GM19372 (cell line): Measurements from ENCODE around the gene CADPS.

Experiments used
- ATAC-seq: cut with Tn5 transposase; IDR thresholded peaks from one replicate; pipeline ENCODE4 v1.9.1; 2021; ENCODE audit warnings: mild to moderate bottlenecking, low read depth, moderate library complexity; ENCODE audit not compliant: unreplicated experiment

CADPS gene

GRCh38 chr3:62567097-62568021 lies 307.9 kb downstream of the CADPS start:
- no peak for ATAC-seq

GRCh38 chr3:62566022-62566557 lies 309.1 kb downstream of the CADPS start:
- no peak for ATAC-seq

DNA sequence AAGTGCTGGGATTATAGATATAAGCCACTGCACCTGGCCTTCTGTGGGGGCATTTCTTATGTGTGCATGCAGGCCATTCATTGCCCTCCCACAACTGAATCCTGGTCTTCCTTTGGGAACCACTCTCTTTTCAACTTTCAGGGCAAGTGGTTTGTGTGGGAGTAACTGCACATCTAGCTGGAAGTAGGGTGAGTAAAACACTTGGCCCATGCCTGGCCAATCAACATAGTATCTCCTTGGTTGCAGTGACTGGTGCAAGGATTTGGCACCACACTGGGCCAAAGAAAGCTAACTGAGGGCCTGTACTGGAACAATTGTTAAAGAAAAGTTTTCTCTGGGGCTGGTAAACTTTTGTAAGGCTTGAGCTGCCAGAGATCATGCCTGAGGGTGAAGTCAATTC lies 312.6 kb downstream of the CADPS start:
- ATAC-seq: no peak

- no peak for ATAC-seq
These were observed 313.2 kb downstream of the CADPS start for GRCh38 chr3:62562017-62562416.

DNA sequence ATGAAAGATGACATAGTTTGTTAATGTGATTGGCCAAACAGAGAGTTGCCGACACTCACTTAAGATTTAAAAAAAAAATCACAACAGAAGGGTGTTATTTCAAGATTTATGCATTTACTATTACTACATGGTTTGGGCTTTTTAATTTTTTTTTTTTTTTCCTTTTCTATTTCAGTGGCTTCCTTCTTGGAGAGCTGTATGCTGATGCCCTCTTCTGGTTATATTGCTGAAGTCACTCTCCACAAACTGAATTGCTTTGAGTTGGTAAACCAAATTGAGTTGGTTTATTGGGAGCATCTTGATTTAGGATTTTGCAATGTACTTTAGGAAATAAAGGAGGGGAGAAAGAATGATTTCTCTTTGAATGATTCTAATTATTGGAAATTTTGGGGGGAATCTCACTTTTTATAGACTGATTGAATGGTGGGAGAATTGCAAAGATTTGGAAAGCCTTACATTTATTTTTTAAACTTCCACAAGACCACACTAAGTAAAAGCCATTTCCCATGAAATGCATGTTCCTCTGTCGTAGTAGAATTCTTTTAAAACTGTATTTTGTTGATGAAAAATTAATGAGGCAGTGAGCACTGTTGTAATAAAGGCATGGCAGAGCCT lies 315.3 kb downstream of the CADPS start:
- ATAC-seq: no peak

DNA sequence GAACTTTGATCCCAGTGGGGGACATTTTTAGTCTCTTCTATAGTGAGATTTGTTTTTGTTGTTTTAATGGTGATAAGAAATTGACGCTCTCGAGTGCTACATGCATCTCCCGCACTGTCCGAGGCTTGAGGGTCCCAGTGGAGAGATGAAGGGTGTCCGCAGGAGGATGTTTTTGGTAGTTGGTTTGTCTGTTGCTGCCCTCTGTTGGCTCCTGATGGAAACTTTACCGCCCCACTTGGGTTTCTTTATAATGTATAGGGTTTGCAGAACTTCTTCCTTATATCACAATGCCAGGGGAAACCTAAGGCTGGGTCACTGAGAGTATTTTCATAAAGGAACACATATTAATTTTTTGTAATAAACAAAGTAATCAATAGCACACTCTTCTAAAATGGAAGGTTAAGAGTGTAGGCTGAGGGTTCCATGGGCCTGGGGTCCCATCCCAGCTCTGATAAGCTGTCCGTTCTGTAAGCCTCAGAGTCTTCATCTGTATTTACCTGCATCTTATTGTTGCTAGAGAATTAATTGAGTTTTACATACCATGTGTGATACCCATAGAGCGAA lies 316.6 kb downstream of the CADPS start:
- ATAC-seq: no peak

DNA sequence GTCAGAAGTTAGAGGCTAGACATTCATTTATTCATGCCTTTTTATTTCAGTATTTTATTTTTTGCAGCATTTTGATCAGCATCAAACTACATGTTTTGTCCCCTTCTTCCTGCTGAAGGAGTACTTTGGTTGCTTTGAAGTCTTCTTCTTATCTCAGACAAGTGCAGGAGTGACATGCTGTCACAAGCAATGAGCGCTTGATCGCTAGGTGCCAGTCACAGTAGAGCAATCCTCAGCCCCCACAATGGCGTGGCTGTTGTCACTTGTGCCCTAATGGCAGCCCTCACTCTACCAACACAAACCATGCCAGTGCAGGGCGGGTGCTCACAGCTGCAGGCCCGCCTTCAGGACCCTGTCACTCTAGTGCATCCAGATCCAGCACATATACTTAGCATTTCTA lies 317.2 kb downstream of the CADPS start:
- no peak for ATAC-seq

DNA sequence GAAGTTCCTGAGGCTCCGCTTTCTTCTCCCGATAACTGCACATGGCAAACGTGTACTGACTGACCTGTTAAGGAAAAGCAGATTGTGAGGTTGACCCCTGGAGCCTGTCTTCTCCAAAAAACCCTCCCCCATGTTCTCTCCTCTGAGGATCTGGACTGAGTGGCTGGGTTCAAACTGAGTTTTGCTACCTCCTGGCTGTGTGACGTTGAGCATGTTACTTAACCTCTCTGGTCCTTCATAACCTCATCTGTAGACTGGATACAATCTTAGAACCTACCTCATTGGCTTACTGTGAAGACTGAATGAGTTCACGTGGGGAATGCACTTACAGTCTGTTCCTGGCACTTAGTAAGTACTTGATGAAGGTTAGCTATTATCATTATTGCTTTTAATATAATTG lies 317.8 kb downstream of the CADPS start:
- no peak for ATAC-seq

GRCh38 chr3:62556121-62556815 lies 318.9 kb downstream of the CADPS start:
- ATAC-seq: no peak

- no peak for ATAC-seq
These were observed 320.9 kb downstream of the CADPS start for GRCh38 chr3:62554264-62554799.

DNA sequence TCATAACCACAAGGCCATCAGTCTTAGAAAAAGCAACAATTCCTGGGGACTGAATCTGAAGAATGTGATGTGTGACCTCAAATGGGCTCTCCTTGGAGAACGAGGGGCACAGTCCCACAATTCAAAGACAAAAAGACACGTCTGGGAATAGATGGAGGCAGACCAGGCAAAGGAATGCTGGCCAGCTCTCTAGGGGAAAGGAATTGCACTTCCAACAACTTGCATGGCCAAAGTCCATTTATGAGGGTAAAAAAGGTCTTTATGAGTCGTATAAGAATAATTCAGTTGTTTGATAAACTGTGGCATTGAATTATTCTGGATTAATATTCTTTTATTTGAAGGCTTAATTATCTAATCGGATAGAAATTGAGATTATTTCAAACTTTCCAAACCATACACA lies 321.4 kb downstream of the CADPS start:
- ATAC-seq: no peak

- no peak for ATAC-seq
These were observed 323.7 kb downstream of the CADPS start for GRCh38 chr3:62551556-62551955.

DNA sequence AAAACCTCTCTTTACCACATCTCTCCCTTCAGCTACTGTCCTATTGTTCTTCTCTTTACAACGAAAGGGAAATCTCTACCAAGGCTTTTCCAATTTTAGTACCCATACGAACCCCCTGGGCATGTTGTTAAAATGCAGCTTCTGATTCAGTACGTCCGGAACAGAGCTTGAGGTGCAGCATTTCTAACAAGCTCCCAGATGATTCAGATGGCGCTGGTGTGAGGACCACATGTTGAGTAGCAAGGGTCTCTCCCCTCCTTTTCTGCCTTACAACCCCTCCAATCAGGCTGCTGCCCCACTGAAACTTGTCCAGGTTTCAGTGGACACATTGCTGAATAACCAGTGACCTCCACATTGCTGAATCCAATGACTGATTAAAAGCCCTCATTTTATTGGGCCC lies 324.8 kb downstream of the CADPS start:
- ATAC-seq: no peak

DNA sequence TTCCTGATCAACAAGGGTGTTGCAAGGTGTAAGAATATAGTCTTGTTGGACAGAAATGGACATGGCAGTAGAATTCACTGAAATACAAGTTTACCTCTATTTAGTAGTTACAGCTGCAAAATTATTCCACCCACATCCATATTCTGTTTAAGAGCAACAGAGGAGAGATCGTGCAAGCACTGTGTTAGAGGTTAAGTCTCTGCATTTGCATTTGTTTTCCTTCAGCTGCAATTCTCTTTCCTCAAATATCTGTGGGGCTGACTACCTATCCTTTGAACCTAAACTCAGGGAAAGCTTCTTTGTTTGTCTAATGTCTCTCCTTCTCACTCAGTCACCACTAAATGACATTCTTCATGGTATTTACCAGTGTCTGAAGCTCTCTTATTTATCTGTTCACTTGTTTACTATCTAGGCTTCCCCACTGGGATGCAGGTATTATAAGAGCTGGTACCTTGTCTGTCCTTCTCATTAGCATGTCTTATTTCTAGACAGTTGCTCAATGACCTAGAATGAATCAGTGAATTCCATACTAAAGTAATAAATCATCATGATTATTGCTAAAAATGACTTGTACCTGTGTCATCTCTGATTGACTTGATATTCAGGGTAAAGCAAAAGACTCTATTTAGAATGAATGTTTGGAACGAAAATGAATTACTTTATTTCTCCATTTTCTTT lies 326.5 kb downstream of the CADPS start:
- no peak for ATAC-seq

- no peak for ATAC-seq
These were observed 328.9 kb downstream of the CADPS start for GRCh38 chr3:62546266-62546665.

GRCh38 chr3:62542185-62542584 lies 333.0 kb downstream of the CADPS start:
- ATAC-seq: no peak

- ATAC-seq: no peak
These were observed 335.5 kb downstream of the CADPS start for GRCh38 chr3:62539762-62540161.

DNA sequence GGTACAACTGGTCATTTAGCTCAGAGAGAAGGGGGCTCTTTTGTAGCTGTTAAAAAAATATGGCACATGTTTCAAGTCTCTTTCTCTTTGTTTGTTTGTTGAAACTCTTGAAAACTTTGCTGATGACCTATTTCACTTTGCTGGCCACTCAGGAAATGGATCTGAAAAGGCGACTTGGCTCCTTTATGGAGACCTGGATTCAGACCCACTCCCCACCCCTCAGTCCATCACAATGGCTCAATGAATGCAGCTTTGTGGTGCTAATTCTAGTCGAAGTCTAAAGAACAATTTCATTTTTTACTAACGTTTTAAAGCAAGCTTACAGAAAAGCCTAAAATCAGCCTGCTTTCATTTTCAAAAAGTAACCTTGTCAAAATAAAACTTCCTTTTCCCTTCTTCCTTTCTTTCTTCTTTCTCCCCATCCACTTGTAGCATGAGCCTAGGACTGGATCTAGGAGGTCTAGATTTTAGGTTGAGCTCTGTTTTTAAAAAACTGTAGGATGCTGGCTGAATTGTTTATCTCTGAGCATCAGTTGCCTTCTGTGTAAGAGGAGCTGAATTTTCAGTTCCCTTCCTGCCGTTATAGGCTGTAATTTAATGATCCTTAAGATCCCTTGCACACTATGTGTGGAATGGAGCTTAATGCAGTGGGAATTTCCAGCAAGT lies 336.4 kb downstream of the CADPS start:
- no peak for ATAC-seq

GRCh38 chr3:62534326-62534725 lies 340.9 kb downstream of the CADPS start:
- ATAC-seq: no peak
